Activated naive CD8-positive, alpha-beta T cell treated with anti-CD3 and anti-CD28 coated beads, Interleukin-2, amount 50 U/mL, for 16 hours (primary cell): ENCODE data around the gene RBM6.
"Not testable (repeated sequence)": the region's sequence is repeated elsewhere in the genome, so short reads cannot be mapped to it uniquely, and the experiment has no call there.

Source experiments
- DNase-seq: peaks from one replicate; pipeline ENCODE4 v3.0.0-alpha.2; 2020; ENCODE audit warnings: low read depth, low spot score

RBM6 gene

GRCh38 chr3:49917806-49918590, 22.0 kb upstream of the RBM6 start:
- DNase-seq: not testable (repeated sequence)

DNA sequence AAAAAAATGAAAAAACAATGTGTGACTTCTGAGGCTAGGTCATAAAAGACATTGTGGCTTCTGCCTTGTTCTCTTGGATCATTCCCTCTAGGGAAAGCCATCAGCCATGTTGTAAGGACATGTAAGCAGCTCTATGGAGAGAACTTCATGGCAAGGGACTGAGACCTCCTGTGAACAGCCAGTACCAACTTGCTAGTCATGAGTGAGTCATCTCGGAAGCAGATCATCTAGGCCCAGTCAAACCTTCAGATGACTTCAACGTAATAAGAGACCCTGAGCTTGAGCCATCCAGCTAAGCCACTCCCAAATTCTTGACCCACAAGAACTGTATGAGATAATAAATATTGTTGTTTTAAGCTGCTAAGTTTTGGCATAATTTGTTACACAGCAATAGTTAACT, 15.3 kb upstream of the RBM6 start:
- DNase-seq: no peak

DNA sequence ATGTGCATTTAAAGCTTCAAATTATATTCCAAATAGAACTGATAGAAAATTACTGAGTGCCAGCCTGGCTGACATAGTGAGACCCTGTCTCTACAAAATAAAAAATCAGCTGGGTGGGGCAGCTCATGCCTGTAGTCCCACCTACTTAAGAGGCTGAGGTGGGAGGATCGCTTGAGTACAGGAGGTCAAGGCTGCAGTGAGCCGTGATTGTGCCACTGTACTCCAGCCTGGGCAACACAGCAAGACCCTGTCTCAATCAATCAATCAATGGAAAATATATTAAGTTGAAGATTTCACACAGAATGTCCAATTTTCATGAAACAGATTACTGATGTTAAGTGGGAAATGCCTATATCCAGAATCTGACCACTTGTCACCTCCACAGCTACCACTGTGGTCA, 14.5 kb upstream of the RBM6 start:
- DNase-seq: no peak

GRCh38 chr3:49926117-49926728, 13.7 kb upstream of the RBM6 start:
- DNase-seq: no peak

GRCh38 chr3:49927798-49928197, 12.2 kb upstream of the RBM6 start:
- DNase-seq: no peak

DNA sequence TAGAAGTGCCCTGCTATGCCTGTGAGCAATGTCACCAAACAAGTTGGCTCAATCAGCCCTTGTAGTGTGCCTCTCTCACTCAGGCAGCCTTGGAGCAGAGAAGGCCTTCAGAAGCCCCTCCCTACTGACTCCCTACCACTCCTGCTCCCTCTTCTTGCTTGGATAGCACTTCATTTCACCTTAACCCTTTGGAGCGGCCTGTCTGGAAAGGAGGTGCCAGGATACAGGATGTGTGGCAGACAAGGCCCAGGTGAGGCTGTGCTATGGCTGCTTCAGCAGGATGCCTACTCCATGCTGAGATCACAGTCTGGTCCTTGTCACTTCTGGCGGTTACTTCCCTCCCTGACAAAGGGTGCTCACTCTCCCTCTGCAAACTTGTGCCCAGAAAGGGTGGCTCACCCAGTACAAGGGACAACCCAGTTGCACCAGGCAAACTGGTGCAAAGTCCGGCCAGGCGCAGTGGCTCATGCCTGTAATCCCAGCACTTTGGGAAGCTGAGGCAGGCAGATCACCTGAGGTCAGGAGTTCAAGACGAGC, 11.4 kb upstream of the RBM6 start:
- DNase-seq: no peak

DNA sequence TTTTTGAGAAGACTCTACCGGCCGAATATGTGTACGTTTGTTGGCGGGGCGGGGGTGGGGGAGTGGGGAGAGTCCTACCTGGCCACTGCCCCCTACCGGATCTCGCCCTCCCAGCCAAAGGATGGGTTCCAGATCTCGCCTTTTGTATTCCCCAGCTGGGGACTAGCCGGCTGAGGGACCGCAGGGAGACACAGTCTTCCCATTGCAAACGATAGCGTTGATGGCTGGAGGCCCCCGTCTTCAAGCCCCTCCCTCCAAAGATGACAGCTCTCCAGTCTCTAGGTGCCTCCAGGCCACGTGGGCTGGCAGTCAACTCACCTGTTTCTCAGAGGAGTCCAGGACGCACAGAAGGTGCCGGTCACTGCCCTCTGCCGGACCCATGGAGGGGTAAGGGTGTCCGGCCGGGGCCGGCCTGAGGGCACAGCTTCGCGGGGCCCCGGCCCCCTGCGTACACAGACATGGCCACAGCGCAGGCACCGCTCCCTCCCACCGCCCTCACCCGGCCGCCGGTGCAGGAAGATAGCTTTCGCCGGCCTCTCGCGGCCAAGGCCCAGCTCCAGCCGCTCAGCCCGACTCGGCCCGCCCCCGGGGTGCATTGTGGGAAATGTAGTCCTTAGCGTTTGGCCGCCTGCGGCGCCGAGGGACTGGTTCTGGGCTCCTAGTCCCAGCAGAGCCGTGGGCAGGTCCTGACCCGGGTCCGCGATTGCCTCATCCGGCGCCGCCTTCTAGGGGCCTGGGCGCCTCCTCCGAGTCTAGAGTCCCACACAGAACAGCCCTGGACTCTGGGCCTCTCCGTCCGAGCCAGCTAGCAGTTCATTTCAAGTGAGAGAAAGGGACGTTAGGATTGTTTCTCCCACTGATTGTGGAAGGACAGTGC, 10.4 kb upstream of the RBM6 start, which contains the start of gene MON1A:
TSS of gene MON1A (minus strand) at position 521 of the 877 bp plus-strand sequence. CDS start 16,465 bp downstream, outside the sequence.
- DNase-seq: peak; percentile 75

DNA sequence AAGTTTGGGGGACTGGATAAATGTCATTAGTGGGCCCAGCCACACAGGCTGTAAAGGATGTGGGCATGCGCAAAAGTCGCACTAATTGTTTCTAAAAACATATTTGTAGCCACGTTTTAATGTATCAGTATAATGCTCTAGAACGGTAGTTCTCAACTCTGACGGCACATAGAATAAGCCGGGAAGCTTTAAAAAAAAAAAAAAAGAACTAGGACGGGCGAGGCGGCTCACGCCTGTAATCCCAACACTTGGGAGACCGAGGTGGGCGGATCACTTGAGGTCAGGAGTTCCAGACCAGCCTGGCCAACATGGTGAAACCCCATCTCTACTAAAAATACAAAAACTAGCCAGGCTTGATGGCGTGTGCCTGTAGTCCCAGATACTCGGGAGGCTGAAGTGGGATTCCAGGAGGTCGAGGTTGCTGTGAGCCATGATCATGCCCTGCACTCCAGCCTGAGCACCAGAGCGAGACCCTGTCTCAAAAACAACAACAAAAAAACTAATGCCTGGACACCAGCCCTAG, 9.7 kb upstream of the RBM6 start:
- no peak for DNase-seq

DNA sequence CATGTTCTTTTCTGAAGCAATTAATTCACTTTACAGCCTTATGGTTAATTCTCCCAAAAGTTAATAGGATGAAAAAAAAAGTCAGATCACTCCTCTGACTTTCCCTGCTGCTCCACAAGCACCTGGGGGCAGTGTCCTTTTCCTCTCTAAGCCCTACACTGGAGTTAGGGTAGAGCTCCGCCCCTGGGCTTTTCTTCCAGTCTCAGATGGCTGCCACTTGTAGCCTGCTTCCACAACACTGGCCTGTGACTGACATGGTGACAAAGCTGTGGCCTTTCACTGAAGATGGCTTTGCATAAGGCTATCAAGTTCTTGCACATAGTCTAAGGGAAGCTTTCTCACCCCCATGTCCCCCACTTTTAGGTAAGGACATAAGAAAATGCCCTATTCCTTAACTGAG, 9.0 kb upstream of the RBM6 start:
- no peak for DNase-seq

DNA sequence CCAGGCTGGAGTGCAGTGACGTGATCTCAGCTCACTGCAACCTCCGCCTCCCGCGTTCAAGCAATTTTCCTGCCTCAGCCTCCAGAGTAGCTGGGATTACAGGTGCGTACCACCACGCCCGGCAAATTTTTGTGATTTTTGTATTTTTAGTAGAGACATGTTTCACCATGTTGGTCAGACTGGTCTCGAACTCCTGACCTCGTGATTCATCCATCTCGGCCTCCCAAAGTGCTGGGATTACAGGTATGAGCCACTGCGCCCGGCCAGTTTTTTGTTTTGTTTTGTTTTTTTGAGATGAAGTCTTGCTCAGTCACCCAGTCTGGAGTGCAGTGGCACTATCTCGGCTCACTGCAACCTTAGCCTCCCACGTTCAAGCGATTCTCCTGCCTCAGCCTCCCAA, 7.7 kb upstream of the RBM6 start:
- DNase-seq: not testable (repeated sequence)

GRCh38 chr3:49937090-49937489, 2.9 kb upstream of the RBM6 start:
- DNase-seq: no peak

- no peak for DNase-seq
Measured at GRCh38 chr3:49940667-49941249, 808 bp downstream of the RBM6 start.

- DNase-seq: no peak
Measured at GRCh38 chr3:49942651-49943050, 2.7 kb downstream of the RBM6 start.

GRCh38 chr3:49952924-49953323, 13.0 kb downstream of the RBM6 start:
- DNase-seq: no peak

GRCh38 chr3:49955636-49956035, 15.7 kb downstream of the RBM6 start:
- DNase-seq: no peak

GRCh38 chr3:49966233-49966942, 26.4 kb downstream of the RBM6 start:
- DNase-seq: no peak

DNA sequence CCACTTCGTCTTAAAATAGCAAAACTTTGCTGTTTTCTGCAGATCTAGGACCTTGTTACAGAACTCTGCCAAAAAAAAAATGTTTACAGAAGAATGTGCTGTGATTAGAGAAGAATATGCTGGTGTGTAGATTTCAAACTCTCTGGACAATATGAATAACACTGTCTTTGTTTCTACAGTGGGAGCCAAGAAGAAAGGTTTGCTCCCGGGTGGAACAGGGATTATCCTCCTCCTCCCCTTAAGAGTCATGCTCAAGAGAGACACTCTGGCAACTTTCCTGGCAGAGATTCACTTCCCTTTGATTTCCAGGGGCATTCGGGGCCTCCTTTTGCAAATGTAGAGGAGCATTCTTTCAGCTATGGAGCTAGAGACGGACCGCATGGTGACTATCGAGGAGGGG, 27.3 kb downstream of the RBM6 start:
- no peak for DNase-seq

GRCh38 chr3:49968346-49968745, 28.4 kb downstream of the RBM6 start:
- no peak for DNase-seq

- no peak for DNase-seq
Measured at GRCh38 chr3:49972656-49973055, 32.7 kb downstream of the RBM6 start.

DNA sequence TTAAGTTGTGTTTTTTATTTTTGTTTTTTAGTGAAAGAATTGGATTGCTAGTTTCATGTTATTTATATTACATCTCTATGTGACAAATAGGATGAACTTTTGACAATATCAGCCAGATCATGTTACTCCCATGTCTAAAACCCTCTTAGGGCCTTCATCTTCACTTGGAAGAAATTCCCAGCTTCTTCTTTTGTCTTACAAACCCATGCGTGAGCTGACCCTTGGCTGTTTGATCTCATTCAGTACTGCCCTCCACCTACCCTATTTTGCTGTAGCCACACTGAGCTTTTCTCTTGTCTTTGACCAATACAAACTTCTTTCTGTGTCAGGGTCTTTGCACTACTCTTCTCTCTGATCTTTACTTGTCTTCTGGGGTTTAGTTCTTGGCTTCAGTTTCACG, 37.0 kb downstream of the RBM6 start:
- no peak for DNase-seq

DNA sequence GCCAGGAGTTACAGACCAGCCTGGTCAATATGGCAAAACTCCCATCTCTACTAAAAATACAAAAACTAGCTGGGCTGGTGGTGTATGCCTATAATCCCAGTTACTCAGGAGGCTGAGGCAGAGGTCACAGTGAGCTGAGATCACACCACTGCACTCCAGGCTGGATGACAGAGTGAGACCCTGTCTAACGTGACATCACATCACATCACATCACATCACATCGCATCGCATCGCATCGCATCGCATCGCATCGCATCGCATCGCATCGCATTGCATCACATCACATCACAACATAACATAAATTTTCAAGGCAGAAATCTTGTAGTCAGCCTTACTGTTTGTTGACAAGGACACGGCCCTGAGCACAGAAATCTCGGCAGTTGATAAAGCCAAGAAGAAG, 44.4 kb downstream of the RBM6 start:
- DNase-seq: no peak
